Inferior parietal cortex (tissue), 1 donor: ENCODE results near the gene PCDH11X.
"Not testable (repeated sequence)": the region's sequence is repeated elsewhere in the genome, so short reads cannot be mapped to it uniquely, and the experiment has no call there.

Source experiments
- DNase-seq: peaks from one replicate; pipeline ENCODE4 v3.0.0-alpha.2; 2016; ENCODE audit errors: extremely low spot score

Gene PCDH11X, protein sequence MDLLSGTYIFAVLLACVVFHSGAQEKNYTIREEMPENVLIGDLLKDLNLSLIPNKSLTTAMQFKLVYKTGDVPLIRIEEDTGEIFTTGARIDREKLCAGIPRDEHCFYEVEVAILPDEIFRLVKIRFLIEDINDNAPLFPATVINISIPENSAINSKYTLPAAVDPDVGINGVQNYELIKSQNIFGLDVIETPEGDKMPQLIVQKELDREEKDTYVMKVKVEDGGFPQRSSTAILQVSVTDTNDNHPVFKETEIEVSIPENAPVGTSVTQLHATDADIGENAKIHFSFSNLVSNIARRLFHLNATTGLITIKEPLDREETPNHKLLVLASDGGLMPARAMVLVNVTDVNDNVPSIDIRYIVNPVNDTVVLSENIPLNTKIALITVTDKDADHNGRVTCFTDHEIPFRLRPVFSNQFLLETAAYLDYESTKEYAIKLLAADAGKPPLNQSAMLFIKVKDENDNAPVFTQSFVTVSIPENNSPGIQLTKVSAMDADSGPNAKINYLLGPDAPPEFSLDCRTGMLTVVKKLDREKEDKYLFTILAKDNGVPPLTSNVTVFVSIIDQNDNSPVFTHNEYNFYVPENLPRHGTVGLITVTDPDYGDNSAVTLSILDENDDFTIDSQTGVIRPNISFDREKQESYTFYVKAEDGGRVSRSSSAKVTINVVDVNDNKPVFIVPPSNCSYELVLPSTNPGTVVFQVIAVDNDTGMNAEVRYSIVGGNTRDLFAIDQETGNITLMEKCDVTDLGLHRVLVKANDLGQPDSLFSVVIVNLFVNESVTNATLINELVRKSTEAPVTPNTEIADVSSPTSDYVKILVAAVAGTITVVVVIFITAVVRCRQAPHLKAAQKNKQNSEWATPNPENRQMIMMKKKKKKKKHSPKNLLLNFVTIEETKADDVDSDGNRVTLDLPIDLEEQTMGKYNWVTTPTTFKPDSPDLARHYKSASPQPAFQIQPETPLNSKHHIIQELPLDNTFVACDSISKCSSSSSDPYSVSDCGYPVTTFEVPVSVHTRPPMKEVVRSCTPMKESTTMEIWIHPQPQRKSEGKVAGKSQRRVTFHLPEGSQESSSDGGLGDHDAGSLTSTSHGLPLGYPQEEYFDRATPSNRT (N-terminal part only)

DNA sequence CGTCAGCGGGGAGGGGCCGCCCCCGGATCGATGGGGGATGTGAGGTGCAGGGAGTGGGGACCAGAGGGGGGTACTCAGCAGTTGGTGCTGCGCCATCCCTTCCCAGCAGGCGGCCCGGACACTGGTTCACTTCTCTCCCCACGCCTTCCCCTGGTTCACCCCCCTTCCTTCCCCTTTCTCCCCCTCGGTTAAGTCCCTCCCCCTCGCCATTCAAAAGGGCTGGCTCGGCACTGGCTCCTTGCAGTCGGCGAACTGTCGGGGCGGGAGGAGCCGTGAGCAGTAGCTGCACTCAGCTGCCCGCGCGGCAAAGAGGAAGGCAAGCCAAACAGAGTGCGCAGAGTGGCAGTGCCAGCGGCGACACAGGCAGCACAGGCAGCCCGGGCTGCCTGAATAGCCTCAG, at the start of gene PCDH11X:
TSS of gene PCDH11X (plus strand) at position 241 of the 400 bp plus-strand sequence. CDS start 56,130 bp downstream, outside the sequence.
- not testable (repeated sequence) for DNase-seq

DNA sequence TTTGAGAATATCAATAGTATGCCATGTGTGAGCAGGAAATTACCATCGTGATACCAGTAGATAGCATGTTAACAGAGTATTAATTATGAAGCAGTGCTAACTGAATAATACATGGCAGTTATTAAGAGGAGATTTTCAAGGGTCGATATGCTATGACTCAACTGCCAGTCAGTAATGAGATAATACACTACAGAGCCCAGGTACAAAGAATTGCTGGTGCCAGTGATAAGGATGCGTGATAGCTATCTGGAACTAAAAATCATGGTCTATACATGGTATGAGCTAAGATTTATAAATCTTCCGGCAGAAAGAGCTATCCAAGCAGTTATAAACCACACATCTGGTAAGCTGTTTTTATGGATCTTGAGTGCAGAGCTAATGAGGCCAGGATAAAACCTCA, 31.7 kb upstream of the PCDH11X start:
- not testable (repeated sequence) for DNase-seq

DNA sequence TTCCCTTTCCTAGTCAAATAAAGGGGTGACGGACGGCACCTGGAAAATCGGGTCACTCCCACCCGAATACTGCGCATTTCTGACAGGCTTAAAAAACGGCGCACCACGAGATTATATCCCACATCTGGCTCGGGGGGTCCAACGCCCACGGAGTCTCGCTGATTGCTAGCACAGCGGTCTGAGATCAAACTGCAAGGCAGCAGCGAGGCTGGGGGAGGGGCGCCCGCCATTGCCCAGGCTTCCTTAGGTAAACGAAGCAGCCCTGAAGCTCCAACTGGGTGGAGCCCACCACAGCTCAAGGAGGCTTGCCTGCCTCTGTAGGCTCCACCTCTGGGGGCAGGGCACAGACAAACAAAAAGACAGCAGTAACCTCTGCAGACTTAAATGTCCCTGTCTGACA, 26.2 kb upstream of the PCDH11X start:
- not testable (repeated sequence) for DNase-seq

DNA sequence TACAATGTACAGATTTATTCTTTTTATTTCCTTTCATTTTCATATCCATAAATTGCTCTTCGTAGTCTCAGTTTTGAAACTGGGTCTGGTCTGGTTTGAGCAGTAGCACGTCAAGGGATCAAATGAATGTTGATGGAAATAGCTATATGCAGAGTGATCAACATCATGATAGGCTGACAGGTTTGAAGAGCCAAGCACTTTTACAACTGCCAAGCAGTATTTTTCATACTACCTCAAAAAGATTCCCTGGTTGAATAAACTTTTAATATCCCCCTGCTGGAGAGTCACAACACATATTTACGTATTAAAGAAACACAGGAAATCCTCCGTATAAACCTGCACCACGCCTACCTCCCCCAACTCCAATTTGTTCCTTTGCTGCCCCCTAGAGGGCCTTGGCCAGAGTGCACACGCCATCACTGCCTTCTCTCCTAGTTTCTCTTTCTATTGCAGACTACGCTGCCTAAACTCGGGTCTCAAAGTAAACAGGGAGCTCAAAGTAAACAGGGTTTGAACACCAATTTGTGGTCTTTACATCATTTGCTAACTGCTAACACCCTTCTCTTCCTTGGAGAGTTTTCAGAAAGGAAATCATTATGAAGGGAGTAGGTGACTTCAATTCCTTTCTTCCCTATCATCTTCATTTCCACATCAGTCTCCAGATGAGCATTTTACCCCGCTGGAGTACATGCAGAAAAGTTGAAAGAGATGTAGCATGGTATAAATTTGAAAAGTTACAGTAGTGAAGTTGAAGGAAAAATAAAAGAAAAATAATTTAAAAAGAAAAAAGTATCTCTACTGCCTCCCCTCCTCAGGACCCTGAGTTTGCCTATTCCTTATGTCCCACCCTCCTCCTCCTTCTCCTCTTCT, 8.3 kb upstream of the PCDH11X start:
- not testable (repeated sequence) for DNase-seq

DNA sequence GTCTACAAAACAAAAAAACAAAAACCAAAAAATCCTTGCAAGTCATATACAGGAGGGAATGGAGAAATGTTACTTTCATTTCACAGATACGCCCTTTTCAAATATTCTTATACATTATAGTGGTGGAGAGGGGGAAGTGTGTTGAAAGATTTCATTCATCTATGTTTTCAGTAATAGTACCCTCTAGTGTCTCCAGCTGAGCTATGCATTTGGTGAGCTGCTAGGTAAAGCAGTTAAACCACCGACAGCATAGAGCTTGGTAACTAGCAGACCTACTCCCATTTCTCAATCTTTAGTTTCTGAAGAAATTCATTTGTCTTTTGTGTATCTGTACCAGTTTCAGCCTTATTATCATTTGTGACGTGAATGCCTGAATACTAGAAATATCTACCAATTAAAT, 5.2 kb upstream of the PCDH11X start:
- not testable (repeated sequence) for DNase-seq

DNA sequence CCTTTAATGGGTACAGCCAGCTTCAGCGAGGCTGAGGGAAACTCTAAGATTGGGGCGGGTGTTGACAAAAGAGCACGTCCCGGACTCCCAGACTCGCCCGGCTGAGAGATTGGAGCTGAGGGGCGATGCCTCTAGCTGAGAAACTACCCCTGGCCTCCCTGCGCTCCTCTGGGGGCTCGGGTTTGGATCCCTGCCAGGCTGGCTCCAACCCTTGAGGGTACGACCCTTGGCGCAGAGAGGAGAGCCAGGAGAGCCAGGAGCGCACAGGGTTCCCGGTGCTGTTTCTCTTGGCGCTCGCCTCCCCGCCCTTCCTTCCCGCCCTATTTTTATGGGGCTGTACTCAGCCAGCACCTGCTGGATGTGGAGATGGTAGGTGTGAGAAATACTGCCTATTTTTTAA, 833 bp downstream of the PCDH11X start:
- not testable (repeated sequence) for DNase-seq

DNA sequence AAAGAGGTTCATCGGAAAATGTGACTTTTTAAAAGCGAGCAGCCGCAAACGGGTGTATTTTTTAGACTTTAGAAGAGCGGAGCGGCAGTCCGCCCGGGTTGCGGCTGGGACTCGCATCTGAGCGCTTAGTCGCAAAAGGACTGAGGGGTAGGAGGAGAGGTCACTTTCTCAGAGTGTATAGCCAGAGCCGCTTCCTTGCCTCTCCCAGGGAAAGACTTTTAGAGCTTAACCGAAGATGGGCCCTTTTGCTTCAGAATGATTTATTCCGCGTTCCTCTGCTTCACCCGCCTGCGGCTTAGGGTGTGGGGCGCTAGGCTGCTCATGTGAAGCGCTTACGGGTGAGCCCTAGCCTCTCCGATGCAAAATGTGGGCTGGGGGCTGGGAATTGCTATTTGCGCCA, 1.5 kb downstream of the PCDH11X start:
- not testable (repeated sequence) for DNase-seq

DNA sequence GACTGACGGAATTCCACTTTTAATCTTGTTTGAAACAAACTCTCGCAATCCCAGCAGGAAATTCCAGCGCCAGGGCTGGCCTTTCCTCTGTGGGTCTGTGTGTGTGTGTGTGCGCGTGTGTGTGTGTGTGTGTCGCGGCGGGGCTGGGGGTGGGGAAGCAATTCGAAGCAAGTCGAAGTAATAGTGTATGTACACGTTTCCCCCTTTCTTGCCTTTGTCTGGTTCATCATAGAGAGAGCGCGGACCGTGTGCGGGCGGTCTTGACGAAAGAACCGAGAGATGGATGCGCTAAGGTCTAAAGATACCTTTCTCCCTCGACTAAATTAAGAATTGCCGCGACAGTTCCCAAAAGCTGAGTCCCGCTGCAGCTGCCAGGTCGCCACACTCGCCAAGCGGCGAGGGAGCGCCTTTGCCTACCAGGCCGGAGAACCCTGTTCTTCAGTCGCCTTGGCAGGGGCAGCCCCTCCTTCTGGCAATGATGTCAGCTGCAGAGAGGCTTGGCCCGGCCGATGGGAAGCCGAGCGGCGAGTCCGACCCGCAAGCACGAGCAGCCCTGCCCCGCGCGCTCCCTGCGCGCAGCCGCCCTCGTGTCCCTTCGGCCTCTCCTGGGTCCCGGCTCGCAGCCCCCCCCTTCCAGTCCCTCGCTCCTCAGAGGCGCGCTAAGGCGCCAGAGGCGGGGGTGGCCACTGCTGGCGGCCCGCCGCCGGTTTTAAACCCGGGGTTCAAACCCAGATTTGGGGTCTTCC, 2.6 kb downstream of the PCDH11X start:
- DNase-seq: not testable (repeated sequence)

DNA sequence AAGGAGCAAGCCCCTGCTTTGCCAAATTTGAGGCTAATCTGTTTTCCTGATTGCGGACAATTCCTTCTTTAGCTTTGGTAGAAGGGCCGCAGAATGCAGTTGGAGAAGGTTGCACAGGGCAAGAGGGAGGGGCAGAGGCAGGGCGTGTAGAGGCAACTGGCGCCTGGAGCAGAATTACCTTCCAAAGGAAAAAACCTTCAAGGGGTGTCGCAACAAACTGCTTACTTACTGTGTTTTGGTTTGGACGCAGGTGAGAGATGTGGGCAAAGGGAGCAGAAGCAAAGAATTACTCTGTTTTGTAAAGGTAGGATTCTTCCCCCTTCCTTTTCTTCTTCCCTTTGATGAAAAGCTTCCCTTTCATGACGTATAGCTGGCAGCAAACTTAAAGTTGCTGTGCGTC, 3.6 kb downstream of the PCDH11X start:
- DNase-seq: not testable (repeated sequence)

DNA sequence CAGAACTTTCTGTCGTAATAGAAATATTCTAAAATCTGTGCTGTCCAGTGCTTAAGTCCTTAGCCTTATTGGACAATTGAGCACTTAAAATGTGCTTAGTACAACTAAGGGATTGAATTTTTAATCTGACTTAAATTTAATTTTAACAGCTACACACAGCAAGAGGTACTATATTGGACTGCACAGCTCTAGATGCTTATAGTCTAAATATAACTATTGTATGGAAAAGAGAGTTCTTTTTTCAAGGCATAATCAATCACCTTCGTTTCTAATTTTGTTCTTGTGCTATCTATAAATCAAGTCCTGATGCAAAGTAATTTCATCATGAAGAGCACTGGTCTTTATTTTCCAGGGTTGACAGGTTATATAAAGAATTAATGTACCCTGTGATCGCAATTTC, 38.4 kb downstream of the PCDH11X start:
- not testable (repeated sequence) for DNase-seq

DNA sequence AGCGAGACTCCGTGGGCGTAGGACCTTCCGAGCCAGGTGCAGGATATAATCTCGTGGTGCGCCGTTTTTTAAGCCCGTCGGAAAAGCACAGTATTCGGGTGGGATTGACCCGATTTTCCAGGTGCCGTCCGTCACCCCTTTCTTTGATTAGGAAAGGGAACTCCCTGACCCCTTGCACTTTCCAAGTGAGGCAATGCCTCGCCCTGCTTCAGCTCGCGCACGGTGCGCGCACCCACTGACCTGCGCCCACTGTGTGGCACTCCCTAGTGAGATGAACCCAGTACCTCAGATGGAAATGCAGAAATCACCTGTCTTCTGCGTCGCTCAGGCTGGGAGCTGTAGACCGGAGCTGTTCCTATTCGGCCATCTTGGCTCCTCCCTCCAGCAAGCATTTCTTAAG, 46.1 kb downstream of the PCDH11X start:
- DNase-seq: not testable (repeated sequence)
